ENCODE results near the gene DMPK. TPM values are rescaled to one million over a fixed set of nuclear protein-coding genes. Genes with fewer than 3 reads are reported as not detected.
A peak's percentile ranks its signal among the peaks of the same experiment; 100 is the strongest.

The DMPK gene
- polyA plus RNA-seq (2013, experiment 1 of 2; ENCODE audit: insufficient read length): 85.0 TPM
- 136 TPM for polyA plus RNA-seq (2013, experiment 2 of 2; ENCODE audit: insufficient read length)

- DNase-seq: no peak
Observed at GRCh38 chr19:45782162-45782691, at the start of gene DMPK. Gene DMPK, minus strand, starts transcription at chr19:45782490. Its CDS starts 138 bp downstream, at chr19:45782352.

- no peak for DNase-seq
Observed at GRCh38 chr19:45828945-45829344, 46.7 kb upstream of the DMPK start.

GRCh38 chr19:45828523-45828922 lies 46.2 kb upstream of the DMPK start:
- no peak for DNase-seq

DNA sequence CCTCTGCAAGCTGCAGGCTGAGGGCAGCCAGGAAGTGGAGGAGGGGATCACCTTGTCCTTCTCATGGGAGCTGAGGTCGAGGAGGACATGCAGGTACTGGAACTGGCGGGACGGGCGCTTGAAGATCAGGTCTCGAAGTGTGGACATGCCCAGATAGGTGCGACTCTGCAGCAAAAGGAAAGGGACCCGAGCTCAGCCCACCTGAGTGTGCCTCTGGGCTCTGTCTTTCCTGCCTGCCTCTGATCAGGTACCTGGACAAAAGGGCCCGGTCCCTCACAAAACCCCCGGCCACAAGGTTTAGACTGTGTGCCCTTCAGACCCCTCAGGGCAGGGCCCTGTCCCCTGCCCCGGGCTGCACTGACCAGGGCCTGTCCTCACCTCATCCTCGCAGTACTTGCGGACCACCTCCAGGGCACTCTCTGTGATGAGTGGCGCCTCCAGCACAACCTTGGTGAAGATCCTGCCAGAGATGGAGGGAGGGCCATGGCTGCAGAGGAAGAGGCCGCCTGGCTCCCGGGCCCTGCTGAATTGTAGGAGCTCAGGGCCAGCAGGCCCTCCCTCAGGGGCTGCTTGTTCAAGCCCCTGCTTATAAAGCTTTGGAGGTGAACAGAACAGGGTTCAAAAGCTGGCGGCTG lies 45.3 kb upstream of the DMPK start:
- no peak for DNase-seq

DNA sequence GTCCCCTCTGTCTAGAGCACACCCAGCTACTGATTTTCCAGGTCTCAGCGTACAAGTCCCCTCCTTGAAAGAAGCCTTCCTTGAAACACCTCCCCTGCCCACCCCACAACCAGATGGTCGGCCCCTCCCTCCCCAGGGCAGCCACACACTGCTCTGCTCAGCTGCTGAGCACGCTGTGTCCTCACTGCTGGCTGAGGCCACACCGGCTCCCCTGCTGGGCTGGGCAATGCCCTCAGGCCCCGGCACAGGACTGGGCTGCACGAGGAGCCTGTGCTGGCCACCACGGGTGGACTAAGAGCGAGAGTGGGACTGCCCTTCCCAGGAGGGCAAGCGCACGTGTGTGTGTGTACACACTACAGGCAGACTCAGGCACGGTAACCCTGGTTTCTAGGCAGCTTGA lies 44.6 kb upstream of the DMPK start:
- DNase-seq: no peak

GRCh38 chr19:45825917-45826893 lies 43.9 kb upstream of the DMPK start:
- no peak for DNase-seq

GRCh38 chr19:45825263-45825605 lies 42.9 kb upstream of the DMPK start:
- no peak for DNase-seq

DNA sequence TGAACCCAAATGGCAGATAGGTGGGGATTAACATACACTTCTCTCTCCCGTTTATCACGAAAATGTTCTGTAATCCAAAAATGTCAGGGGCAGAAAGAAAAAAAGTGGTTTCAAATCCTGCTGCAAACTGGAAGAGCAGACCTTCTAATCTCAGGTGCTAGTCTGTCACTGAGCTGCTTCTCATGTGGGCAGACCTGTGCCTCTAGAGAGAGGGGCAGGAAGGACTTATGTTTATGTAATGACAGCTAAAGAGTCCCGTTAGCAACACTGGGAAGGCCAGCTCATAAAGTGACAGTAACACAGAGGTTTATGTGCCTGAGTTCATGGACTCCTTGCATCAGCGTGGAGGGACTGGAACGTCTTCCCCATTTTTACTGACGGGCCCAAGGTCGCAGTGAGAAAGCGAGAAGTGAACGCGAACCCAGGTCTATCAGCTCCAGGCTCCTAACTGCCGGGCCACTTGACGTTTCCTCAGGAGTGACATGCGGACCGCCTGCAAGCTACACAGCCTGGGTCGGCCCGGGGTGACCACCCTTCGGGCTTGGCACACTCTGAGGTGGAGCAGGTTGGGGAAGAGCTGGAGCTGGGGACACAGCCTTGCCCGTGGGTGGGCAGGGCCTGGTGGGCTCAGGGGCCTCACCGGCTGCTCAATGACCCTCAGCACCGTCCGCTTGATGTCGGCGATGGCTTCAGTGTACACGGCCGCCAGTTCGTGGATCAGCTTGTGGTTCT lies 42.4 kb upstream of the DMPK start:
- DNase-seq: no peak

DNA sequence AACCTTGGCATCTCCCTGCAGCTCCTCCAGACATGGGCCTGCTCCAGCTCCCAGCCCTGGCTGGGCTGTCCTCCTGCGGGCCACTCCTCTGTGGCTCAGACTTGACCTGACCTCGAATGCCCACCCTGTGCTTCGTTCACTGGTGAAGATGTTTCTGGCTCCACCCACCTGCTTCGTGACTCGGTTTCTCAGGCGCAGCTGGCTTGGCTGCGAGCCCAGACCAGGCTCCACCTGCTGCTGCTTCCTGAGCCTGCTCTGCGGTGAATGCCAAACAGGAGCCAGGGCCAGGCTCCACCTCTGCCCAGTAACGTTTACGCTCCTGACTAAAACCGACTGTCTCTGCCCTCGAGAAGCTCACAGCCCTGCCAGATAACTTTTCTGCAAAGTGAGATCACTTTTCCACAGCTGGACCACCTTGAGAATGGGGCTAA lies 41.8 kb upstream of the DMPK start:
- no peak for DNase-seq

DNA sequence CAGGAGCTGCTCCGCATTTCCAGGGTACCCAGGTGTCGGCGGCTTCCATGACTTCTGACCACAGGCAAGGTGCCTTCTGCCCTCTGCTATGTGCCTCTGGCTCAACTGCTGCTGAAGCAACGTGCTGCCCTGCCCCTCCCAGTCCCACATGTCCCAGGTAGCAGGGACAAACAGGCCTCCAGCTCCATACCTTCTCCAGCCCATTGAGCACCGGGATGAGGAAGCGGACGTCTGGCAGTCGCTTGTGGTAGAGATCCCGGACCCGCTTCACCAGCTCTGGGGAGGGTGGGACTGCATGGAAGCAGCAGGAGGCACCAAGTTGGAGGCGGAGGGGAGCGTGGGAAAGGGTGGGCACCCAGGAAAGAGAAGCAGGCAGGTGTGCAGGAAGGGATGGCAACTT lies 40.9 kb upstream of the DMPK start:
- no peak for DNase-seq

- DNase-seq: no peak
Observed at GRCh38 chr19:45822716-45823115, 40.4 kb upstream of the DMPK start.

GRCh38 chr19:45821570-45821969 lies 39.3 kb upstream of the DMPK start:
- DNase-seq: no peak

DNA sequence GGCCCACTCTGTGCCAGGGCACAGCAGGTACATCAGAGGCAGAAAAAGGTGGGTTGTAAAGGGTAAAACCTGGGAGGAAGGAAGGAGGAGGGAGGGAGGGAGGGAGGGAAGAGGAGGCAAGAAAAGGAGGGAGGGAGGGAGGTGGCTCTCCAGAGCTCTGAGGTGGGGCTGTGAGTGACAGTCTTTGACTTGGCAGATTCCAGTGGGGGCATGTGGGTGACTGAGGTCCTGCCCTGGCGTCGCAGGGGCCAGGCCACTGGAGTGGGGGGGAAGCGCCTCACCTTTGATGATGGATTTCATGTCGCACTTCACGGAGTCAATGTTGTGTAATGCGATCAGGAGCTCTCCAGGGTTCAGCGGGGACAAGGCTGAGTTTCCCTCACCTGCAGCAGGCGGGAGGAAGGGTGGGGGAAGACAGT lies 38.8 kb upstream of the DMPK start:
- DNase-seq: no peak

GRCh38 chr19:45820413-45821102 lies 38.3 kb upstream of the DMPK start:
- DNase-seq: no peak

GRCh38 chr19:45819769-45820168 lies 37.5 kb upstream of the DMPK start:
- DNase-seq: no peak

- no peak for DNase-seq
Observed at GRCh38 chr19:45817725-45818301, 35.5 kb upstream of the DMPK start.

DNA sequence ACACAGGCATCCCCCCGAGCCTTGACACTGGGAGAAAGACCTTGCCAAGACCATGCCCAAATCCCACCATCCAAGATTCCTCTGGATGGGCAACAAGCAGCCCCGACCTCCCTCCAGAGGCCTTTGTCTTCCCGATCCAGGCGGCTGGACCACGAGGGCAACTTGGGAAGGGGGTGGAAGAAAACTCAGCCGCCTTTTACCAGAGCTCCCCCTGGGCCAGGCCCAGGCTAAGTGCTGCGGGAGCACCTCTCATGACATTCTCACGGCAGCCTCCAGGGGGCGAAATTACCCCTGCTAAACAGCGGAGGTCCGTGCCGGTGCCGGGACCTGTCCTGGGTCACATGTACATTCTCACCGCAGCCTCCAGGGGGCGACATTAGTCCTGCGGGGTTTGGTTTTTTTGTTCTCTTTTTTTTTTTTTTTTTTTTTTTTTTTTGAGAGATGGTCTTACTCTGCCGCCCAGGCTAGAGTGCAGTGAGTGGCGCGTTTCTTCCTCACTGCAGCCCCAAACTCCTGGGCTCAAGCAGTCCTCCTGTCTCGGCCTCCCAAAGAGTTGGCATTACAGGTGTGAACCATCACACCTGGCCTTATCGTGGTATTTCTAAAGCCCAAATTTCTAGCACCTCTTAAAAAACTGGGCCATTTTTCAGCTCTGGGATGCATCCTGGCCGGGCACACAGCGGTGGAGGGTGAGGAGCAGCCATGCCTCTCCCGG lies 34.9 kb upstream of the DMPK start:
- DNase-seq: peak; percentile 90

DNA sequence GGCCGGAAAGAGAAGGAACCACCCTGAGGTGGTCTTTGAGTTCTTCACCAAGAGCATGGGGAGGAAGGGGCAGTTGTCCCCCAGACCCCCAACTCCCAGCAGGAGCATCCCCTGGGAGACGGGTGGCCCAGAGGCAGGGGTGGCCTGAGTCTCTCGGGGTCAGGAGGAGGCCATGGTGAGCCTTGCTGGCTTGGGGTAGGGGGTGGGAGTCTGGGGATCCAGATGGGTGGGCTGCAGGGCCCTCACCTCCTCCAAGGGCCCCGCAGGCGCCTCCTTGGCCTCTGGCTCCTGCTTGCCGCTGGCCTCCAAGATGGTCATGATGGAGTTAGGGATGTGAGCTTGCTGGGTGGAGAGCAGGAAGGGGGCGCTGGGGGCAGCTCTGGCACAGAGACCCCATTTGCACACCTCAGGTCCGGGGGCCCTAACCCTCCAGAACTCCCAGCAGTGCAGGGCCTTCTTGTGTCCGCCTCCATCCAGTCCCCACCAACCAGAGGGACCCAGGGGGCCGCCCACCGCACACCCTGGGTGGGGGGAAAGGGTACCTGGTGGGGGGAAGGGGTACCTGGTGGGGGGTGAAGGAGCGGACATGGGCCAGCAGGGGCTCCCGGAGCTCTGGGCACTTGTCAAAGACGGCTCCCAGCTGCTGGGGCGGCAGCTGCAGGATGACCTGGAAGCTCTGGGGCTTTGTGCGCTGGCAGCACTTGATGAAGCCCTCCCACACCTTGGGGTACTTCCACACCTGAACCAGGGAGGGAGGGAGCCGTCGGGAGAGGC lies 34.1 kb upstream of the DMPK start:
- DNase-seq: no peak

GRCh38 chr19:45815481-45816216 lies 33.4 kb upstream of the DMPK start:
- DNase-seq: no peak

Measured in fibroblast of skin of back (primary cell).